GM18858 (cell line): Measurements from ENCODE around the gene BTBD9.

Source experiments
- ATAC-seq: cut with Tn5 transposase; IDR thresholded peaks from one replicate; pipeline ENCODE4 v1.9.1; 2021; ENCODE audit not compliant: unreplicated experiment

Gene BTBD9

DNA sequence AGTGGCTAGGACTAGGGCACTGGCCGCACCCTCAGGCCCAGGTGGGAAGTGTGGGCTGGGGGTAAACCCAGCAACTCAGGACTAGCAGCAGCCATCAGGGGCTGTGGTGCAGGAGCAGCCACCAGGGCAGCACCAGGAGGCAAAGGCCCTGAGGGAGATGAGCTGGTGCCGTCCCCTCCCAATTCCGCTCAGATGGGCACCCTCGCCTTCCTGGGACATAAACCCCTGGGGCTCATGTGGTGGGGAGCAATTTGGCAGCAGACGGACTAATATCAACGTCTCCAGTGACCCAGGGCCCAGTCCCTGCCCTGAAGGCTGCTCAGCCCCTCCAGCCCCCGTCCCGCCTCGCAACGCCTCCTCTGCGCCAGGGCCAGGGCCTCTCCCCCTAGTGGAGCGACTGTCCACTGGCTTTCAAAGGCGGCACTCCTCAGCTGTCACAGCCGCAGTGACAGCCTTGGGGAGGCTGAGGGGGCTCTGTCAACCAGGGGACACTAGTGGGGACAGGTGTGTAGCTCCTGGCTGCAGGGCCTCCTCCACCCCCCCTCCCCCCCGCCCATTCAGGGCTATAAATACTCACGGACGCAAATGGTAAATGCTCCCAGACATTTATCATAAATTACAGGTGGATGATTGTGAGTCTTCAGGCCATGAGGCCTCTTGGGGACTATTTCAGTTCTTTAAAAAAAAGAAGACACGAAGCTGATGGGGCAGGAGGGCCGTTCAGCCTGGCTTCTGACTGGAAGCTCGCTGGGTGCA lies 470.3 kb downstream of the BTBD9 start:
- no peak for ATAC-seq

DNA sequence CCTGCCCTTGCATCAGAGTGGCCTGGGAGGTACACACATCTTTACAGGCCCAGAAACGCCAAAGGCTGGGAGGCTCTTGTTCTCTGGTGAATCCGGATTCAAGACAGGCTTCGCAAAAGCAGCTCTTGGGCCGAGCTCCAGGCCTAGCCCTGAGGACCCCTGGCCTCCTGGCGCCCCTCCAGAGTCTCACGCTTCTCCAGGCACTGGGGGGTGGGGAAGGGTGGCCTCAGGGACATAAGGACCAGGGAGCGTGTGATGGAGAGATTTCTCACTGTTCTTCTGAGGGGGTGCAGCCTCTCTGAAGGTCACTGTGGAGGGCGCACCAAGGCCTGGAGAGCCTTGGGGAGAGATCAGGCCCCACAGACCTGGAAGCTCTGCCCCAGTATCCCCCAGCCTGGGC lies 471.0 kb downstream of the BTBD9 start:
- no peak for ATAC-seq

DNA sequence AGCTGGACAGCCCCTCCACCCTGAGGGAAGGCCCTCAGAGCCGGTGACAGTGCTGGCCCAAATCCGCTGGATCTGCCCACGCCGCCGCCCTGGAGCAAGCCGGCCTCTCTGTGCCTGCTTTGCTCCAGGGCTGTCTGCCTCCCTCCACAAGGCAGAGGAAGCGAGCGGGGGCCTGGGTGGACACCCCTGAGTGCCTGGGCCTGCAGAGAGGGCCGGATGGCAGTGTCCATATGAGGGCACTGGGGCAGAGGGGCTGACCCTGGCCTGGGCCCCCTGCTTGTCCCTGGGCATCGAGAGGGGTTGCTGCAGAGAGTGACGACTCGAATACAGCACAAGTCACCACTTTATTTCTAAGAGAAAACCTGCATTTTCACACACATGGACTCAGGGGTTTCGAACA lies 471.6 kb downstream of the BTBD9 start:
- ATAC-seq, result no peak

DNA sequence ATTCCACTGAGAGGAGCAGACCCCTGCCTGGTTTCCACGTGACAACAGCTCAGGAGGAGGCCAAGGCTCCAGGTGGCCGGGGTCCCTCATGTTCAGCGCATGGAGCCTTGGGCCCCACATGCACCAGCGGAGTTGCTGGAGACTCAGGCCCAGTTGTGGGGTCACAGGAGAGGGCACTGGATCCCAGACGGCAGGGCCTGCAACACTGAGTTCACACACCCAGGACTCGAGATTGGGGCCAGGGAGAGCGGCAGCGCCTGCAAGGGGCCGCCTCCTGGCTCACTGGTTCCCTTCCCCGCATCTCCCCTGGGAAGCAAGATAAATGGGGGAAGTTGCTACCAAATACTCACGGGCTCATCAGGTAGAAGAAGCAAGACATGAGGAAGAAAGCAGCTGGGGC lies 472.1 kb downstream of the BTBD9 start:
- no peak for ATAC-seq

DNA sequence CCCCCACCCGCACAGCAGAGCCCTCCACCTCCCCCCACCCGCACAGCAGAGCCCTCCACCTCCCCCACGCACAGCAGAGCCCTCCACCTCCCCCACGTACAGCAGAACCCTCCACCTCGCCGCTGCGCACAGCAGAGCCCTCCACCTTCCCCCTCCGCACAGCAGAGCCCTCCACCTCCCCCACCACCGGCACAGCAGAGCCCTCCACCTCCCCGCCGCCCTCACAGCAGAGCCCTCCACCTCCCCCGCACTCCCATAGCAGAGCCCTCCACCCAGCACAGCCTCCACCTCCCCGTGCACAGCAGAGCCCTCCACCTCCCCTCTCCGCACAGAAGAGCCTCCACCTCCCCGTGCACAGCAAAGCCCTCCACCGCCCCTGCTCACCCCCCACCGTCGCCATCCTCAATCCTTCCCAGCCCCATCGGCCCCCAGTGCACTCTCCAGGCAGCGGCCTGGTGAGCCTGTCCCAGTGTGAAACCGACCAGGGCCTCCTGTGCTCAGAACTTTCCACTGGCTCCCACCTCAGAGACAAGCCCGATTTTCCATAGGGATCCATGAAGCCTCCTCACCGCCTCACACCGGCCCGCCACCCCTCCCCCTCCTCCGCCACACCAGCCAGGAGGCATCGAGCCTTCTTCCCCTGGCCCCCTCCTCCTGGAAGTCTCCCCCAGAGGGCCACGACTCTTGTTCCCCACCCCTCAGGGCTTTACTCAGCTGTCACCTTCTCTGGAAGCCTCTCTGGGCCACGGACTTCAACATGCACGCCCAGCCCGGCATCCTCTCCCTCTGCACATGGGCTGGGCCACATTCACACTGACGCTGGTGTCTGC lies 473.1 kb downstream of the BTBD9 start:
- no peak for ATAC-seq

DNA sequence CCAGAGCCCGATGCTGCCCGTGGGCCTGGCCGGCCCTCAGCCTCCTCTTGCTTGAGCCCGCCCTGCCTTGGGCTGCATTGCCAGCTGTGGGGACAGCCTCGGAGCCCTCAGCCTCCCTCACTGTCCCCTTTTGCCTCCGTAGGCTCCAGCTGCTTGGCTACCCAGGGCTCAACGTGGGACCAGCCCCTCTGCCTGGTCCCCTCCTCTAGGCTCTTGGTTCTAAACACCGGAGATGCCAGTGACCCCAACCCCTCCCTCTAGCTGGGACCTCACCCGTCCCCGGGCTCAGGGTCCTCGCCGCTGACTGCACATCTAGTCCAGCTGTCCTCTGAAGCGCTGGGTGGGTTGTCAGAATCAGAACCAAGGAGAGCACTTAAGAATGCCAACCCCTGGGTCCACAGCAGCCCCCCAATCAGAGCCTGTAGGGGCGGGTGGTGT lies 475.0 kb downstream of the BTBD9 start:
- ATAC-seq, result no peak

DNA sequence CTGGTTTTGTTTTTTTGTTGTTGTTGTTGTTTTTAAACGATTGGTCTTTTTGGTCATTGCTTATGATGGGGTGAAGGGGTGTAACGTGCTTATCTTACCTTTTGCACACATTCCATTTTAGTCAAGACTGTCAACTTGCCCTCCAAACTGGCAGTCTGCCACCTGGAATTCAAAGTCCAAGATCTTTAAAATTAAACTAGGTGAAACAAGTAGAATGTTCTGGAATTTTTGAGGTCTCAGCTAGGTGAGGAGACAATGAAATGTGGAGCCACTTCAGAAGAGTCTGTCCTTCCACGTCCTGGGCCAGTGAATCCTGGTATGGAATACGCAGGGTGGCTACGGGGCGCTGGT lies 475.6 kb downstream of the BTBD9 start:
- no peak for ATAC-seq

DNA sequence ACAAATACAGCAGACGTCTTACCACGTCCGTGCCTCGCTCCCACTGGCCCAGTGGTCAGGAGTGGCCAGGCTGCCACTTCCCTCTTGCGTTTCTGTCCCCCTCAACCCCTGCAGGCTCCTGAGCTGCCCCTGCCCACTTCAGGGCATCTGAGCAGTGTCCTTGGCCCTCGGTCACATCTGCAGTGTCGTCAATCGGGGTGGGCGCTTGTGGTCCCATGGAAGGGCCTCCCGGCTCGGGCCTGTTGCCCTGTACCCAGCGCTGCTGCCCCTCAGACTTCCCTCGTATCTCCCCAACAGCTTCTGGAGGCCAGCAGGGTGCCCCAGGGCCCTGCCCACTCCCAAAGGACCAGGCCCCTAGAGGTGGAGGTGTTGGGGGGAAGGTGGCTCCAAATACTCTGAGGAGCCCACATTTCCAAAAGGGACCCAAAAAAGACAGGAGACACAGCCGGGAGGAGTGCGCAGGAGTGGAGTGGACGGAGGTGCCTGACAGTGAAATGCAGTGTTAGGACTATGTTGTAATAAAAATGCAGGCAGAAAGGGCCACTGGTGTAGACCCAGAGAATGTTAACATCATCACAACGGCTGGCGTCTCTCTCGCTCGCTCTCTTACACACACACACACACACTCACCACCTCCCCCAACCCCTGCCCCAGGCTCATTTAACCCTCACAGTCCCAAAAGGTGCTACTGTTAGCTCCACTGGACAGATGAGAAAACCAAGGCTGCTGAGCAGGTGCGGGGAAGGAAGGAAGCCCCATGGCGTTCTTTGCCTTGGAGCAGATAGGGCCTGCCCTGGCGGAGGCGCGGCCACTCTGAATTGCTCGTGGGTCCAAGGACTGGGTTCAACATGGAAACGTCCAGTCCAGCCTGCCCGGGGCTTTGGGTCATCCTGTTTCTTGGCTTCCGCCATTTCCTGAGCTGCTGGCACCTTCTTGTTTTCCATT lies 476.3 kb downstream of the BTBD9 start:
- ATAC-seq, result no peak

DNA sequence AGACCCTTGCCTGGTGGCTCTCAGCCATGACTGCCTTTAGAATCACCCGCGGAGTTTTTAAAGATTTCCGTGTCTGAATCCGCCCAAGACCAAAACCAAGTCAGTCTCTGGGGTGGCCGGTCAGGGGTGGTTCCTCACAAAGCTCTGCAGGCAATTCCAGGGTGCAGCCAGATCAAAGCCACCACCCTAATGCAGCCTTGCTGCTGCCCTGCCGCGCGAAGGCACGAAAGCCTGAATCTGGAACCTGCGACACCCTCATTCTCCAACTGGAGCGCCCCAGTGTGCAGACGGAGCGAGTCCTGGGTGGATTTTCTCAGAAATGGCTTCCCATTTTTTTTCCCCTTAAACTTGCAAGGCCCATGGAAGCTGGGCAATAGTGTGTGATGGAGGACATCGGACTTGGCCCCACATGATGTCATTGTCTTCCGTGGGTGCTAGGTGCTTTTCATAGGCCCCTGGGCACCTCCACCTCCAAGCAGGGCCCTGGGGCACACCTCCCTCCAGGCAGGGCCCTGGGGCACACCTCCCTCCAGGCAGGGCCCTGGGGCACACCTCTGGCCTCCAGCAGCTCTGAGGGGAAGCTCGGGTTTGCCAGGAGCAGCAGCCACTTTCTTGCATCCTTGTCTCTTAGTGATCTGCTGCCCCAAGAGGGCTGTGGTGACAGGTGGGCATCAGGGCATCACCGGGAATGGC lies 477.1 kb downstream of the BTBD9 start:
- ATAC-seq, result no peak

DNA sequence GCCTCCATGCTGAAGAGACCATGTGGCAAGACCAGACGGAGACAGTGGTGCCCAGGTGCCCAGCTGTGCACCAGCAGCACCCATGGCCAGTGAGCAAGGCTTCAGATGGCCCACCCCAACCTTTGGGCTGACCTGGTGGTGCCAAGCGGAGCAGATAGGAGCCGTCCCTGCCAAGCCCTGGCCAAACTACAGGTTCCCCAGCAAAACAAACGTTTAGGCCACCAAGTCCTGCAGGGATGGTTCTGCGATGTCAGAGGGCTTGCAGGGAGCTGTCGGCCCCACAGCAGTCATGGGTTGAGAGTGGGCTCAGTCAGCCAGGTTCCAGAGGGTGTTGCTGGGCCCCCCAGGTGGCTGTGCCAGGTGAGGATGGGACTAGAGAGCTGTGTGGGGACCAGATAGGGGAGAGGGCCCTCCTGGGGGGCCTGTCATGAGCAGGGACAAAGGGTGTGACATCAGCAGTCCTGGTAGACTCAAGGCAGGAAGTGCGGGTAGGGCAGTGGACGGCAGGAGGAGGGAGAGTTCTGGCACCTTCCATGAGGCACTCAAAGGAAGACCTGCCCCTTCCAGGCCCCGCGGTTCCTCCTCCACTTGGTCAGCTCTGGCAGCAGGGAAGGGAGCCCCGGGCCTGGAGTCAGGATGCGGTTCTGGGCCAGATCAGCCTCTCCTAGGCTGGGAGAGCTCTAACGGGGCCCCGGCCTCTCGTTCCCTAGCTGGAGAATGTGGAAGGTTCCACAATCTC lies 477.8 kb downstream of the BTBD9 start:
- no peak for ATAC-seq

DNA sequence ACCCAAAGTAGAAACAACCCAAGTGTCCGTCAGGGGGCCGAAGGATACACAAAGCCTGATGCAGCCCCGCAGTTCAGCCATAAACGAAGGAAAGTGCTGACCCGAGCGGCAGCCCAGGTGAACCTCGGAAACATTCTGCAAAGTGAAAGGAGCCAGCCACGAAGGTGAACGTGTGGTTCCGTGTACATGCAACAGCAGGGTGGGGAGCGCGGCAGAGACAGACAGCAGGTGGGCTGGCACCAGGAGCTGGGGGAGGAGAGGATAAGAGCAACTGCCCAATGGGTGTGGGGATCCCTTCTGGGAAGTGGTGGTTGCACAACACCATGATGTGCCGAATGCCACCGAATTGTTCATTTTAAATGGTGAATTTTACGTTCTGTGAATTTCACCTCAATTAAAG lies 478.4 kb downstream of the BTBD9 start:
- no peak for ATAC-seq

DNA sequence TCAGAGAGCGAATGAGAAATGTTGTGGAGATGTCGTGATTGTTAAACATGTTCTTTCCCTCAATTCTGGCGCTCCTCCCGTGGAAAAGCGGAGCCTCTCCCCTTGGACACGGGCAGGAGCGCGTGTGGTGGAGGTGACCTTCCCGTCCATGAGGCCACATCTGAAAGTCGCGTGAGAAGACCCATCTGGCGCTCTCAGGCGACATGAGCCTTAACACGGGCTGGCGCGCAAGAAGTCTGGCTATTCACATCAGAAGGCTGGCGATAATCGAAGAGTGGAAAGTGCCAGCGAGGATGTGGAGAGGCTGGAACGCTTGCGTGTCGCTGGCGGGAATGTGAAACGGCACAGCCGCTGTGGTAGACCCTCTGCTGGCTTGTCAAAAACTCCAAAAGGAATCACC lies 478.9 kb downstream of the BTBD9 start:
- ATAC-seq, result no peak

DNA sequence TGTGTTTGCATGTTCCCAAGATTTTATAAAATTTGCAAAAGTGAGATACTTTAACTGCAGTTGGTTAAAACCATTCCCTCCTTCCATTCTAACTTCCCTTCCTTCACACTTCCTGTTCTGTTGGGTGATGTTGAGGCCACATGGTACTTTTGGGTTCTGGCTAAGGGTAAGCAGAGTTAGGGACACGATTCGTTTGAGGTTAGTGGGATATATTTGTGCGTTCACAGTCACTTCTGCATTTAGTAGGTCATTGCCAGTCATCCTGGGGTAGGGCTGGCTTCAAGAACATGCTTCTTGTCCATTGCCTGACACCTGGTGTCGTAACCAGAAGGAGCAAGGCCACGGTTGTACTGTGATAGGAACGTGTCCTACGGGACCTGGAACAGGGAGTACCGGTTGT lies 480.1 kb downstream of the BTBD9 start:
- no peak for ATAC-seq

DNA sequence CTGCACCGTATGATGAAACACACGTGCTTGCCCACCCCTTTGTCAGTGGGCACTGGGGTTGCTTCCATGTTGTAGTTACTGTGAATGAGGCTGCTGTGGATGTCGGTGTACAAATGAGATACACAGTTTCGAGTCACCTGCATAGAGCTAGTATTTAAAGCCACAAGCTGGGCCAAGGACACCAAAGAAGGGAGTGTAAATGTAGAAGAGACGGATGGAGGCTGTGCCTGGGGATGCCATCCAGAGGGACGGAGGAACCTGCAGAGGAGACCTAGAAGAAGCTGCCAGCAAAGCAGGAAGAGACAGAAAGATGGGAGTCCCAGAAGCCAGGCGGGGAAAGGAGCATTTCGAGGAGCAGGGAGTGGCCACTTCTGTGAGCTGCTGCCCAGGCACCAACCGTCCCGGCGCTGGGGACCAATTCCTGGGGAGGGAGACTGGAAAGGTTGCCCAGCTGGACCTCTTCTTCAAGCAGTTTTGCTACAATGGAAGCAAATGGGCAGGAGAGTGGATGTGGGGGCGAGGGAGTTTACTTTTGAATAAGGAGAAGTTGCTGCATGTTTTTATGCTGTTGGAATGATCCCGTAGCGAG lies 480.9 kb downstream of the BTBD9 start:
- no peak for ATAC-seq

DNA sequence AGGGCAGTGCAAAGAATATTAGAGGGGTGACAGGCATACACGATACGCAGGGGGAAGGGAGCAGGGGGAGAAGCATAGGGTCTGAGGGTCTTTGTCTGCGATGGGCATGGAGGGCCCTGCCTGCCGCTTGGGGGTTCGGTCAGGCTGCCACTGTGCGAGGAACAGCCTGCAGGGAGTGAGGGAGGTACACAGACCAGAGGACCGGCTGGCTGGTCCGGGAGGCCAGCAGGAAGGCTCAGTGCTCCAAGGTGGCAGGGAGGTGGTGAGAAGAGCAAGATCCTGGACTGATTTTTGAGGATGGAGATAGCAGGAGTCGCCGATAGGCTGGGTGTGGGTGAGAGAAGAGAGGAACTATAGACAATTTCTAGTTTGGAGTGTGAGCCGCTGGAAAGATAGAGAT lies 481.8 kb downstream of the BTBD9 start:
- ATAC-seq, result no peak

DNA sequence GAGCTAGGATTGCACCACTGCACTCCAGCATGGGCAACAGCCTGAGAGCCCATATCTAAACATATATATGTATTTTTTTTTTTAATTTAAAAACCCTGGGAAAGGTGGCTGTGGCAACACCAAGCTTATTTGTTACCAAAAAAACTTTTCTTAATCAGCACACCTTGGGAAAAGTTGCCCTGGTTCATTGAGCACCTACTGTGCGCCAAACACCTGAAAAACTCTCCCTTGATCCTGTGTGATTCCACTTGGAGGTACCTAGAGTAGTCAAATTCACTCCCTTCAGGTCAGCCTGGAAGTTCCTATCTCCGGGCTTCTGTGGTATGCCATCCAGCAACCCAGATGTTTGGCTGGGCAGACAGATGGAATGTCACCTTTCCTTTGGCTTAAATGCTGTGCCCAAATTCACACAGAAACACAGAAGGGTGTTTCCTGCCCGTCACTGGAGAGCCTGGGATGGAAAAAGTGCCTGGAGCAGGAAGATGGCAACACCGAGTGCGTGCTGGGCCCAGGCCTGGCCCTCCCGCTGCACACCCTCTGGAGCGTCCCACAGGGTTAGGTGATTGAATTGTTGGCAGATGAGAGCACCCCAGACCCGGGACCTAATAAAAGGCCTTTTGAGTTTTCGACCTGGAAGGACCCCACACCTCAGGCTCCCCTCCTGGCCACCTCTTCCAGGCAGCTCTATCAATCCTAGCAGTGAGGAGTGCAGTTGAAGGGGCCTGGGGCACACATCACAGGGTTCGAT lies 482.7 kb downstream of the BTBD9 start:
- no peak for ATAC-seq

DNA sequence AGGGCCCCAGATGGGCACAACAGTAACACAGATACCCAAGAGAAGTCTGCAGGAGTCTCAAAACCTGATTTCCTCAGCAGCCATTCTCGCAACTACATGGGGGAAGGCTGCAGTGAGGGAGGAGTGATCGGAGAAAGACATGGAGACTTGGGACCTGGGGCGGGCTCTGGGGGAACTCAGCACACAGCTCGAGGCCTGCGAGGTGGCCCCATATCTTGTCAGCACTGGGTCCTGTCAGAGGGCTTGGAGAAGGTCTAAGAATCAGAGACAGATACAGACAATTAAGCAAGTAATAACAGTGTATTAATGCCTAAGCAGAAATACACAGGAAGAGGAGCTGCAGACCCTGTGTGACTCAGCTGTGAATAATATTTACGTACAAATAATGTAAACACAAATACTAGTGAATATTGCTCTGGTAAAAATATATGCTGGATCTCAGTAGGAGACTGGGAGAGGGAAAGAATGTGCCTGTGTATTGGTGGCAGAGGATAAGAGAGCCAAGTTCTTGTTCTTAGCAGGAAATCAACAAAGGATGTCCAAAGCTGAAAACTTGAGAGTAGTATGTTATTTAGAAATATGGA lies 484.0 kb downstream of the BTBD9 start:
- no peak for ATAC-seq

DNA sequence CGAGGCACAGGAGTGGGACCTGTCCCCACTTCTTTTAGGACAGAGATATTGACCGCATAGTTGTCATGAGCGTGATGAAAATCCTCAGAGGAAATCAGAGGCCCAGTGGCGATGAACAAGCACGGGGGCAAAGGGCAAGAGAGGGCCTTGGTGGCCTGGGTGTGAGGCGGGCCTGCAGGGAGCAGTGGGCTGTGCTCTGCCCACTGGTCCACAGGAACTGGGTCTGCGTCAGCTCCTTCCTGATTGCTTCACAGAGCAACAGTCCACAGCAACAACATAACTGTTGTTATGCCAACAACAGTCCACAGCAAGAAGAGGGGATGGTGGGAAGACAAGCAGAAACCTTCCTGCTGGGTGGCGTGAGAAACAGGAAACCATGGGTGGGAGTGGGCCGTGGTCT lies 484.6 kb downstream of the BTBD9 start:
- ATAC-seq, result no peak

DNA sequence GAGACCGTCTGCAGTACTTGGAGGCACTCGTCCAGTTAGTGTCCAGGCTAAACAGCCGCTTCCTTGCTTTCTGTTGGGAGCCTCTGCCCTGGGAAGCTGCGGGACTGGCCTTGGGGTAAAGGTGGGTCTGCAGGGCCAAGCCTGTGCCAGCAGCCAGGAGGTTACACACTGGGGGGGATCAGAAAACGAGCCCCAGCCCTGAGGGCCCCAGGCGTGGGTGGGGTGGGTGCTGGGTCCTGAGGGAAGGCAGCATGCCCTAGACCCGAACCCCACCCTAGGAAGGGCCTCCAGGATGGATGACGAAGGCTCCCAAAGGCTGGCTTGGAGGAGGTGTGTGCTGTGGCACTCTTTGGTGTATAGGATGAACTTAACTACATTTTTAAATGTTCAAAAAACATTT lies 485.0 kb downstream of the BTBD9 start:
- no peak for ATAC-seq
